Neuronal stem cell (in vitro differentiated cells): Measurements from ENCODE around the gene CDH23.

Experiments used
- DNase-seq: peaks from one replicate; pipeline ENCODE4 v3.0.0-alpha.2; 2013; ENCODE audit warnings: low spot score
- H2AFZ ChIP-seq: one replicate; pipeline ENCODE4 v1.6.1; 2013; ENCODE audit warnings: mild to moderate bottlenecking, low read length, inconsistent platforms
- H2AK5ac ChIP-seq: 2 replicates; pipeline ENCODE4 v1.6.1; 2013; ENCODE audit warnings: low read depth, mild to moderate bottlenecking, inconsistent platforms, low read length, moderate library complexity, mixed read lengths
- H2BK120ac ChIP-seq: 2 replicates; pipeline ENCODE4 v1.6.1; 2013; ENCODE audit warnings: low read depth, mild to moderate bottlenecking, inconsistent platforms, low read length, moderate library complexity, mixed read lengths
- H2BK12ac ChIP-seq: one replicate; pipeline ENCODE4 v1.6.1; 2013; ENCODE audit warnings: low read length, inconsistent platforms
- H2BK15ac ChIP-seq: 2 replicates; pipeline ENCODE4 v1.6.1; 2013; ENCODE audit warnings: mild to moderate bottlenecking, low read length, inconsistent platforms, mixed read lengths
- H2BK5ac ChIP-seq: one replicate; pipeline ENCODE4 v1.6.1; 2013; ENCODE audit warnings: inconsistent platforms, mild to moderate bottlenecking, low read length, moderate library complexity
- H3K14ac ChIP-seq: one replicate; pipeline ENCODE4 v1.6.1; 2013; ENCODE audit warnings: low read length, inconsistent platforms
- H3K18ac ChIP-seq: 2 replicates; pipeline ENCODE4 v1.6.1; 2013; ENCODE audit warnings: low read length, inconsistent platforms
- H3K23ac ChIP-seq: 2 replicates; pipeline ENCODE4 v1.6.1; 2013; ENCODE audit warnings: low read depth, mild to moderate bottlenecking, mixed read lengths, low read length, inconsistent platforms; ENCODE audit not compliant: poor library complexity
- H3K27ac ChIP-seq: replicated peaks from 3 replicates; pipeline ENCODE4 v1.5.1; 2013; ENCODE audit warnings: low read length, inconsistent platforms
- H3K27me3 ChIP-seq, 3 experiments: 2 replicates each; pipeline ENCODE4 v1.6.1; 2013; ENCODE audit warnings: low read length in 3 of 3, mild to moderate bottlenecking in 2 of 3, inconsistent platforms in 1 of 3, low read depth in 1 of 3, mixed read lengths in 1 of 3, moderate library complexity in 1 of 3; ENCODE audit not compliant: control insufficient read depth in 3 of 3, insufficient read depth in 3 of 3
- H3K36me3 ChIP-seq, 2 donors: replicated peaks in 1 of 2; 2 replicates each; pipeline ENCODE4 v1.6.1; 2013; ENCODE audit warnings: low read length in 2 of 2; ENCODE audit not compliant: control insufficient read depth in 2 of 2, insufficient read depth in 2 of 2
- H3K4ac ChIP-seq: 2 replicates; pipeline ENCODE4 v1.6.1; 2013; ENCODE audit warnings: inconsistent platforms, mild to moderate bottlenecking, low read length, moderate library complexity
- H3K4me1 ChIP-seq, 2 donors: 1 replicate in 1 of 2; 2 replicates in 1 of 2; pipeline ENCODE4 v1.6.1; 2013; ENCODE audit warnings: low read length in 2 of 2, low read depth in 1 of 2; ENCODE audit not compliant: control insufficient read depth in 2 of 2, insufficient read depth in 1 of 2
- H3K4me2 ChIP-seq: one replicate; pipeline ENCODE4 v1.6.1; 2013; ENCODE audit warnings: mild to moderate bottlenecking, low read length, inconsistent platforms; ENCODE audit not compliant: insufficient read depth, poor library complexity, severe bottlenecking
- H3K4me3 ChIP-seq, 2 donors: 2 replicates each; pipeline ENCODE4 v1.5.1; 2013; ENCODE audit warnings: low read length in 2 of 2, mild to moderate bottlenecking in 2 of 2, inconsistent platforms in 1 of 2, moderate library complexity in 1 of 2
- H3K79me1 ChIP-seq: one replicate; pipeline ENCODE4 v1.6.1; 2013; ENCODE audit warnings: low read depth, mild to moderate bottlenecking, inconsistent platforms, low read length, moderate library complexity
- H3K9ac ChIP-seq: one replicate; pipeline ENCODE4 v1.6.1; 2013; ENCODE audit warnings: mild to moderate bottlenecking, low read depth, low read length, inconsistent platforms; ENCODE audit not compliant: poor library complexity
- H3K9me3 ChIP-seq, 2 donors: replicated peaks in 1 of 2; 2 replicates each; pipeline versions ENCODE3 to v1.6.1; 2013; ENCODE audit warnings: low read length in 2 of 2, mild to moderate bottlenecking in 2 of 2, inconsistent platforms in 1 of 2, low read depth in 1 of 2, mixed read lengths in 1 of 2, moderate library complexity in 1 of 2; ENCODE audit not compliant: control insufficient read depth in 2 of 2, insufficient read depth in 1 of 2
- H4K8ac ChIP-seq: one replicate; pipeline ENCODE4 v1.6.1; 2013; ENCODE audit warnings: low read depth, mild to moderate bottlenecking, inconsistent platforms, low read length, moderate library complexity
- H4K91ac ChIP-seq: one replicate; pipeline ENCODE4 v1.6.1; 2013; ENCODE audit warnings: low read length, low read depth, mild to moderate bottlenecking, inconsistent platforms; ENCODE audit not compliant: poor library complexity
- WGBS, 2 donors: extraction: QIAGEN DNeasy Blood & Tissue Kit; methylation state at CpG; one replicate each; pipeline ENCODE4 v1.1.7; 2013; ENCODE audit warnings: missing lambda C conversion rate in 2 of 2, mixed read lengths in 1 of 2; ENCODE audit not compliant: insufficient read length in 2 of 2, insufficient replicate concordance in 1 of 2; ENCODE audit errors: extremely low coverage in 2 of 2; 5-methylcytosine and 5-hydroxymethylcytosine counted together

The CDH23 gene

GRCh38 chr10:71782221-71782916 lies 385.6 kb downstream of the CDH23 start:
- no peak overlapping the region for H3K4me3 ChIP-seq
- H4K8ac ChIP-seq: no peak overlapping the region
- no peaks in the 10 kb centered on the region for H3K9me3 ChIP-seq
- peak overlapping the region; percentile 46 for H3K18ac ChIP-seq
- no peak overlapping the region for H3K9ac ChIP-seq
- no peak overlapping the region for H4K91ac ChIP-seq
- no peak overlapping the region for H3K4me2 ChIP-seq
- H2BK12ac ChIP-seq: no peak overlapping the region
- no peak overlapping the region for H3K27ac ChIP-seq
- H3K36me3 ChIP-seq: no peaks in the 10 kb centered on the region
- no peak for DNase-seq
- H3K4me1 ChIP-seq: no peaks in the 10 kb centered on the region
- H2BK5ac ChIP-seq: no peak overlapping the region
- no CpG with 5 or more reads among the region's 6 CpGs for WGBS, 2 donors
- H3K23ac ChIP-seq: no peak overlapping the region
- H3K14ac ChIP-seq: peak overlapping the region; percentile 49
- no peak overlapping the region for H2AFZ ChIP-seq
- no peak overlapping the region for H3K4ac ChIP-seq
- H2AK5ac ChIP-seq: no peak overlapping the region
- H2BK120ac ChIP-seq: no peak overlapping the region
- H3K79me1 ChIP-seq: no peaks in the 10 kb centered on the region
- H3K27me3 ChIP-seq: peaks cover 0 to 37% (median 0%) of the 10 kb centered on the region in 3 experiments
- peak overlapping the region; percentile 39 for H2BK15ac ChIP-seq

- H3K4me2 ChIP-seq: no peak overlapping the region
- H2BK12ac ChIP-seq: no peak overlapping the region
These were observed 386.3 kb downstream of the CDH23 start for GRCh38 chr10:71782917-71783490.

GRCh38 chr10:71783917-71784678 lies 387.4 kb downstream of the CDH23 start:
- Histone ChIP-seq H2AK5ac (no peak overlapping the region), H3K36me3 (no peaks in the 10 kb centered on the region), H3K23ac (no peak overlapping the region), H4K91ac (no peak overlapping the region), H3K27ac (no peak overlapping the region), H3K4me3 (no peak overlapping the region), H3K18ac (no peak overlapping the region), H2BK120ac (no peak overlapping the region), H3K27me3 (peaks cover 0 to 37% (median 0%) of the 10 kb centered on the region in 3 experiments), H2BK15ac (no peak overlapping the region), H3K9ac (no peak overlapping the region), H2BK5ac (no peak overlapping the region), H2BK12ac (no peak overlapping the region), H3K4ac (no peak overlapping the region), H2AFZ (no peak overlapping the region), H3K79me1 (no peaks in the 10 kb centered on the region), H3K14ac (no peak overlapping the region), H4K8ac (no peak overlapping the region), H3K9me3 (no peaks in the 10 kb centered on the region), H3K4me2 (no peak overlapping the region), H3K4me1 (no peaks in the 10 kb centered on the region)
- DNase-seq: no peak
- no CpG with 5 or more reads among the region's 17 CpGs for WGBS, 2 donors

More at GRCh38 chr10:71782917-71783490, 386.3 kb downstream of the CDH23 start:
- H2AFZ ChIP-seq: no peak overlapping the region
- H3K36me3 ChIP-seq: no peaks in the 10 kb centered on the region
- no peak overlapping the region for H4K8ac ChIP-seq
- H3K27ac ChIP-seq: no peak overlapping the region
- peak overlapping the region; percentile 49 for H3K14ac ChIP-seq
- no peaks in the 10 kb centered on the region for H3K9me3 ChIP-seq
- no peak overlapping the region for H2BK120ac ChIP-seq
- H2BK5ac ChIP-seq: no peak overlapping the region
- no peaks in the 10 kb centered on the region for H3K79me1 ChIP-seq
- H3K18ac ChIP-seq: peak overlapping the region; percentile 46
- no CpG with 5 or more reads among the region's 7 CpGs for WGBS, 2 donors
- no peak overlapping the region for H3K4ac ChIP-seq
- H3K4me3 ChIP-seq: no peak overlapping the region
- H4K91ac ChIP-seq: no peak overlapping the region
- no peak overlapping the region for H3K9ac ChIP-seq
- H3K27me3 ChIP-seq: peaks cover 0 to 37% (median 0%) of the 10 kb centered on the region in 3 experiments
- H2BK15ac ChIP-seq: peak overlapping the region; percentile 39
- H2AK5ac ChIP-seq: no peak overlapping the region
- H3K23ac ChIP-seq: no peak overlapping the region
- no peaks in the 10 kb centered on the region for H3K4me1 ChIP-seq
- no peak for DNase-seq
